H1 (cell line): Measurements from ENCODE around the gene CWH43. TPM values are rescaled to one million over a fixed set of nuclear protein-coding genes. Genes with fewer than 3 reads are reported as not detected.

ENCODE experiments used
- CTCF ChIA-PET: fragments of 300-600 bp; sonication (Branson Sonifier 250); formaldehyde crosslinking; loops from one replicate; lab custom pipeline; 2021; ENCODE audit not compliant: partially characterized antibody; lab: Charles Lee
- POLR2A ChIA-PET: fragments of 300-600 bp; sonication (Branson Sonifier 250); formaldehyde crosslinking; loops from one replicate; lab custom pipeline; 2021; ENCODE audit warnings: inconsistent platforms; ENCODE audit not compliant: partially characterized antibody; lab: Charles Lee
- DNase-seq, 2 experiments: peaks; one replicate each; pipeline versions ENCODE4 v3.0.0 to v3.0.0-alpha.2; 2010 to 2022; ENCODE audit warnings: low spot score in 2 of 2, low read depth in 1 of 2, mixed read lengths in 1 of 2
- FAIRE-seq: peaks from 2 replicates; lab custom pipeline; 2011; peaks lifted over from hg19 to GRCh38; lab: Jason Lieb, UNC
- H2AFZ ChIP-seq: 2 replicates; pipeline ENCODE4 v1.8.1; 2012; ENCODE audit warnings: low read length, inconsistent platforms
- H2AK5ac ChIP-seq: 2 replicates; pipeline ENCODE4 v1.6.1; 2013; ENCODE audit warnings: low read depth, low read length
- H2BK120ac ChIP-seq: replicated peaks from 2 replicates; pipeline ENCODE3; 2013; ENCODE audit warnings: low read depth, low read length, inconsistent platforms
- H2BK12ac ChIP-seq: 2 replicates; pipeline ENCODE4 v1.6.1; 2013; ENCODE audit warnings: low read depth, low read length
- H2BK15ac ChIP-seq: 2 replicates; pipeline ENCODE4 v1.6.1; 2013; ENCODE audit warnings: low read length
- H2BK20ac ChIP-seq: 2 replicates; pipeline ENCODE4 v1.6.1; 2013; ENCODE audit warnings: low read length
- H2BK5ac ChIP-seq: 2 replicates; pipeline ENCODE4 v1.6.1; 2013; ENCODE audit warnings: low read depth, low read length
- H3K14ac ChIP-seq: 2 replicates; pipeline ENCODE4 v1.6.1; 2013; ENCODE audit warnings: inconsistent platforms; ENCODE audit not compliant: insufficient read length
- H3K18ac ChIP-seq: 2 replicates; pipeline ENCODE4 v1.6.1; 2013; ENCODE audit warnings: low read length; ENCODE audit errors: extremely low read depth
- H3K23ac ChIP-seq: 2 replicates; pipeline ENCODE4 v1.6.1; 2013; ENCODE audit warnings: inconsistent platforms; ENCODE audit not compliant: insufficient read length
- H3K23me2 ChIP-seq: 2 replicates; pipeline ENCODE4 v1.6.1; 2013; ENCODE audit warnings: low read depth, low read length
- H3K27ac ChIP-seq: 2 replicates; pipeline ENCODE4 v1.6.1; 2011; ENCODE audit warnings: low read depth, low read length, inconsistent platforms
- H3K27me3 ChIP-seq, 4 experiments: replicated peaks in 1 of 4; 1 replicate in 1 of 4; 2 replicates in 3 of 4; pipeline versions ENCODE4 v1.6.1 to v1.8.1; 2011 to 2013; ENCODE audit warnings: low read length in 3 of 4, mild to moderate bottlenecking in 3 of 4, inconsistent platforms in 2 of 4, mixed read lengths in 2 of 4, moderate library complexity in 1 of 4; ENCODE audit not compliant: control insufficient read depth in 3 of 4, insufficient read depth in 3 of 4; ENCODE audit errors: extremely low read depth in 1 of 4
- H3K36me3 ChIP-seq, 4 experiments: 2 replicates each; pipeline versions ENCODE4 v1.6.1 to v1.8.1; 2011 to 2013; ENCODE audit warnings: mild to moderate bottlenecking in 4 of 4, low read length in 3 of 4, moderate library complexity in 2 of 4, control low read depth in 1 of 4, inconsistent platforms in 1 of 4; ENCODE audit not compliant: insufficient read depth in 4 of 4, control insufficient read depth in 2 of 4
- H3K4ac ChIP-seq: replicated peaks from 2 replicates; pipeline ENCODE3; 2013; ENCODE audit warnings: low read length, low read depth, mixed read lengths, inconsistent platforms; ENCODE audit not compliant: insufficient read length
- H3K4me1 ChIP-seq, 4 experiments: replicated peaks in 1 of 4; 1 replicate in 1 of 4; 2 replicates in 3 of 4; pipeline versions ENCODE4 v1.6.1 to v1.8.1; 2011 to 2013; ENCODE audit warnings: low read length in 3 of 4, inconsistent platforms in 2 of 4, mixed read lengths in 1 of 4; ENCODE audit not compliant: insufficient read depth in 4 of 4, control insufficient read depth in 3 of 4
- H3K4me2 ChIP-seq, 2 experiments: 2 replicates each; pipeline versions ENCODE4 v1.6.1 to v1.8.1; 2011 to 2013; ENCODE audit warnings: low read depth in 2 of 2, low read length in 2 of 2, control low read depth in 1 of 2, inconsistent platforms in 1 of 2, mild to moderate bottlenecking in 1 of 2; ENCODE audit not compliant: insufficient read depth in 1 of 2
- H3K4me3 ChIP-seq, 4 experiments: fragments of 200-600, 300-600 bp in 1 of 4; sonication (generic), shearing (Covaris generic), sonication (Bioruptor Twin) in 1 of 4; 2 replicates each; pipeline versions ENCODE4 v1.5.1 to v1.8.1; 2011 to 2016; ENCODE audit warnings: low read length in 4 of 4, low read depth in 3 of 4, control low read depth in 2 of 4, inconsistent platforms in 2 of 4, mild to moderate bottlenecking in 2 of 4, mixed read lengths in 1 of 4, moderate library complexity in 1 of 4; ENCODE audit not compliant: insufficient read depth in 2 of 4; ENCODE audit errors: extremely low read depth in 1 of 4
- H3K56ac ChIP-seq: replicated peaks from 2 replicates; pipeline ENCODE3; 2013; ENCODE audit warnings: low read depth, mild to moderate bottlenecking, mixed read lengths, low read length, inconsistent platforms; ENCODE audit not compliant: insufficient read length
- H3K79me1 ChIP-seq: 2 replicates; pipeline ENCODE4 v1.6.1; 2013; ENCODE audit warnings: low read depth, low read length, control low read depth
- H3K79me2 ChIP-seq, 2 experiments: 2 replicates each; pipeline versions ENCODE4 v1.6.1 to v1.8.1; 2012 to 2013; ENCODE audit warnings: low read length in 2 of 2, mild to moderate bottlenecking in 2 of 2, inconsistent platforms in 1 of 2; ENCODE audit not compliant: insufficient read depth in 2 of 2, control insufficient read depth in 1 of 2
- H3K9ac ChIP-seq, 4 experiments: replicated peaks in 1 of 4; 1 replicate in 1 of 4; 2 replicates in 3 of 4; pipeline versions ENCODE4 v1.6.1 to v1.8.1; 2011 to 2013; ENCODE audit warnings: low read depth in 3 of 4, low read length in 3 of 4, control low read depth in 2 of 4, mild to moderate bottlenecking in 2 of 4, moderate library complexity in 2 of 4, inconsistent platforms in 1 of 4; ENCODE audit errors: extremely low read depth in 1 of 4
- H3K9me3 ChIP-seq, 2 experiments: 2 replicates each; pipeline versions ENCODE4 v1.6.1 to v1.8.1; 2012 to 2013; ENCODE audit warnings: mild to moderate bottlenecking in 2 of 2, moderate library complexity in 2 of 2, control low read depth in 1 of 2, inconsistent platforms in 1 of 2, low read depth in 1 of 2, low read length in 1 of 2, mixed read lengths in 1 of 2; ENCODE audit not compliant: insufficient read depth in 2 of 2
- H4K20me1 ChIP-seq, 2 experiments: replicated peaks in 1 of 2; 2 replicates each; pipeline versions ENCODE3 to v1.8.1; 2011 to 2013; ENCODE audit warnings: inconsistent platforms in 2 of 2, low read length in 2 of 2, mild to moderate bottlenecking in 1 of 2; ENCODE audit not compliant: insufficient read depth in 2 of 2, control insufficient read depth in 1 of 2
- H4K5ac ChIP-seq: 2 replicates; pipeline ENCODE4 v1.6.1; 2013; ENCODE audit warnings: low read length, low read depth, mixed read lengths, inconsistent platforms; ENCODE audit not compliant: insufficient read length
- H4K8ac ChIP-seq: 2 replicates; pipeline ENCODE4 v1.8.0; 2013; ENCODE audit warnings: mild to moderate bottlenecking, moderate library complexity, low read length, inconsistent platforms; ENCODE audit not compliant: insufficient read depth; ENCODE audit errors: extremely low read depth
- H4K91ac ChIP-seq: replicated peaks from 2 replicates; pipeline ENCODE3; 2013; ENCODE audit warnings: low read length, mixed read lengths, inconsistent platforms; ENCODE audit not compliant: insufficient read length
- BACH1 ChIP-seq: IDR thresholded peaks from 2 replicates; pipeline ENCODE4 v1.6.1; 2012; ENCODE audit warnings: low read length, improper control_type of control experiment
- CBX5 ChIP-seq: fragments of 300-800, 300-1000 bp; sonication (generic); IDR thresholded peaks from 2 replicates; pipeline ENCODE4 v1.7.1; 2016; ENCODE audit warnings: antibody characterized with exemption, low read length, low read depth
- CBX8 ChIP-seq: fragments of 300-800, 300-1000 bp; sonication (generic); IDR thresholded peaks from 2 replicates; pipeline ENCODE4 v1.7.1; 2016; ENCODE audit warnings: low read depth, low read length, borderline replicate concordance
- CHD2 ChIP-seq: IDR thresholded peaks from 2 replicates; pipeline ENCODE4 v1.6.1; 2012; ENCODE audit warnings: low read length, improper control_type of control experiment
- CREB1 ChIP-seq: IDR thresholded peaks from 2 replicates; pipeline ENCODE4 v1.6.1; 2012; ENCODE audit warnings: inconsistent platforms
- CTBP2 ChIP-seq: IDR thresholded peaks from 2 replicates; pipeline ENCODE4 v1.7.0; 2011; ENCODE audit warnings: borderline replicate concordance, mild to moderate bottlenecking, moderate library complexity, mixed read lengths, low read length; ENCODE audit not compliant: insufficient read depth, insufficient read length
- EZH2 ChIP-seq: fragments of 200-600 bp; sonication (generic); IDR thresholded peaks from 2 replicates; pipeline ENCODE4 v1.7.1; 2012; ENCODE audit warnings: low read depth, mild to moderate bottlenecking, moderate library complexity, low read length, inconsistent platforms; ENCODE audit not compliant: severe bottlenecking
- PHF8 ChIP-seq: fragments of 200-600 bp; sonication (generic); conservative IDR thresholded peaks from 2 replicates; pipeline ENCODE4 v1.7.1; 2012; ENCODE audit warnings: low read depth, mild to moderate bottlenecking, inconsistent platforms, low read length, moderate library complexity
- POLR2AphosphoS5 ChIP-seq: IDR thresholded peaks from 2 replicates; pipeline ENCODE4 v1.6.1; 2011; ENCODE audit warnings: low read depth, low read length
- RAD21 ChIP-seq, 2 experiments: IDR thresholded peaks in 1 of 2; conservative IDR thresholded peaks in 1 of 2; 2 replicates each; pipeline ENCODE4 v1.6.1; 2011; ENCODE audit warnings: low read depth in 2 of 2, low read length in 2 of 2, improper control_type of control experiment in 1 of 2, inconsistent platforms in 1 of 2, mild to moderate bottlenecking in 1 of 2, moderate library complexity in 1 of 2
- RXRA ChIP-seq: IDR thresholded peaks from 2 replicates; pipeline ENCODE4 v1.6.1; 2011; ENCODE audit warnings: low read depth, mild to moderate bottlenecking, low read length, moderate library complexity; ENCODE audit not compliant: insufficient read depth
- SP1 ChIP-seq: IDR thresholded peaks from 2 replicates; pipeline ENCODE4 v1.6.1; 2011; ENCODE audit warnings: low read depth, low read length
- SP4 ChIP-seq: IDR thresholded peaks from 2 replicates; pipeline ENCODE4 v1.6.1; 2012; ENCODE audit warnings: low read length, inconsistent platforms
- SUZ12 ChIP-seq: fragments of 200-600 bp; sonication (generic); IDR thresholded peaks from 2 replicates; pipeline ENCODE4 v1.6.1; 2012; ENCODE audit warnings: mild to moderate bottlenecking, inconsistent platforms, low read length, moderate library complexity, mixed read lengths
- TBP ChIP-seq: IDR thresholded peaks from 2 replicates; pipeline ENCODE4 v1.6.1; 2011; ENCODE audit warnings: low read depth, low read length, improper control_type of control experiment
- polyA plus RNA-seq, 7 experiments: library from polyadenylated mRNA; depleted of rRNA in 3 of 7; stranded (reverse) in 5 of 7; unstranded in 2 of 7; fragments of >200 nt in 5 of 7; fragments of 200-250 nt in 2 of 7; gene quantifications; 1 replicate in 5 of 7; 2 replicates in 1 of 7; 4 replicates in 1 of 7; pipeline versions ENCODE4 v1.2.1 to v1.2.3, GENCODE V29; 2011 to 2013; ENCODE audit warnings: missing spikeins in 2 of 7, mixed read lengths in 2 of 7
- total RNA-seq: library from RNA; stranded (reverse); fragmentation: NEBNext Ultra II Directional; extraction: Animal tissue kit (Norgen Biotek cat#: 25700); gene quantifications from 2 replicates; pipeline ENCODE4 v1.2.1, GENCODE V29; 2021

CWH43 gene
- total and polyA plus RNA-seq, 2 of the 8 experiments (the other 6 are each of a cell fraction or from before 2014, with no cell fraction given): not detected

GRCh38 chr4:49000806-49001205 is 14.7 kb downstream of the CWH43 start:
- H3K14ac ChIP-seq: no peak overlapping the region
- CTCF ChIA-PET: no interaction called here

More at GRCh38 chr4:49000806-49001205, 14.7 kb downstream of the CWH43 start:
- H4K8ac ChIP-seq: no peak overlapping the region
- no peak overlapping the region for H3K4me2 ChIP-seq
- no peak overlapping the region for H2AFZ ChIP-seq
- no peaks in the 10 kb centered on the region for H3K23me2 ChIP-seq
- H3K18ac ChIP-seq: no peak overlapping the region
- H3K9me3 ChIP-seq: peaks cover 52 to 58% of the 10 kb centered on the region in 2 experiments
- no peak overlapping the region for H3K9ac ChIP-seq
- no peak overlapping the region for H2BK15ac ChIP-seq
- no peaks in the 10 kb centered on the region for H3K27me3 ChIP-seq
- no peaks in the 10 kb centered on the region for H4K20me1 ChIP-seq
- FAIRE-seq (no peak), DNase-seq (no peak)
- TF ChIP-seq TBP (no peak), RAD21 (IDR thresholded peaks at IDR 0.05 in 1 of 2, conservative IDR thresholded peaks at IDR 0.05 in 1 of 2; ENCODE audit: low read depth in 2 of 2, low read length in 2 of 2) (no peak), CBX8 (no peak), SUZ12 (no peak), RXRA (no peak), SP1 (no peak), CTBP2 (no peak), PHF8 (no peak), CBX5 (no peak), CHD2 (no peak), EZH2 (no peak), SP4 (no peak), CREB1 (no peak), POLR2AphosphoS5 (no peak), BACH1 (no peak)
- no peak overlapping the region for H3K23ac ChIP-seq
- no peak overlapping the region for H2BK12ac ChIP-seq
- no peaks in the 10 kb centered on the region for H3K79me2 ChIP-seq
- no peak overlapping the region for H2BK20ac ChIP-seq
- no peak overlapping the region for H3K27ac ChIP-seq
- H4K91ac ChIP-seq: no peak overlapping the region
- no peak overlapping the region for H3K4ac ChIP-seq
- H4K5ac ChIP-seq: no peak overlapping the region
- no peak overlapping the region for H3K56ac ChIP-seq
- H3K79me1 ChIP-seq: no peaks in the 10 kb centered on the region
- no peak overlapping the region for H2BK5ac ChIP-seq
- no peak overlapping the region for H2BK120ac ChIP-seq
- no peak overlapping the region for H3K4me3 ChIP-seq
- no peaks in the 10 kb centered on the region for H3K4me1 ChIP-seq
- no peaks in the 10 kb centered on the region for H3K36me3 ChIP-seq
- no peak overlapping the region for H2AK5ac ChIP-seq
- POLR2A ChIA-PET: no interaction called here
